ENCODE data around the gene ADAMTSL3.
"Not testable (repeated sequence)": the region's sequence is repeated elsewhere in the genome, so short reads cannot be mapped to it uniquely, and the experiment has no call there.

The ADAMTSL3 gene

DNA sequence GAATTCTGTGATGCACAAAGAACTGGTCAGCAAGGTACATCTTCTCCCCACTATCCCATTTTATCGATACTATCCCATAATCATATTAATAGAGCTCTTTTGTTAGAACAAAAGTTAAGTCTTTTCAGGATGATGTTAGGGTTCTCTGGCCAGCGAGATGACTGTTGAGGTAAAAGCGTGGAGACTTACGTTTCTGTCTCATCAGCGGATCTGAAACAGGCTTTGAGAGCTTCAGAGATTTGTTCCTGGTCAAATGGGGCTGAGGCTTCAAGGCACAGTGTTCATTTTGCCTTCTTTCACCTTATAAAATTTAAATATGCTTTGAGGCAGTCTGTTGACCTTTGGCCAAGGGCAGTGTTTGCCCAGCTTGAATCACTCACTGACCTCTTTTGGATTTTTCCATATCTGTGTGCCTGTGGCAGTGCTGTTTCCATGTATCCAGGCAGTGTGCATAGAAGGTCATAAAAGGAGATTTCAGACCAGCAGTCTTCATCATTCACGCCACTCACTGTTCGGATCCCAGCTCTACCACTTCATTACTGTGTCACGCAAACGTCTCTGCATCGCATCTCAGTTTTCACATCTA, 3.1 kb downstream of the ADAMTSL3 start:
- DNase-seq (ENCODE audit: low read depth): no peak

DNA sequence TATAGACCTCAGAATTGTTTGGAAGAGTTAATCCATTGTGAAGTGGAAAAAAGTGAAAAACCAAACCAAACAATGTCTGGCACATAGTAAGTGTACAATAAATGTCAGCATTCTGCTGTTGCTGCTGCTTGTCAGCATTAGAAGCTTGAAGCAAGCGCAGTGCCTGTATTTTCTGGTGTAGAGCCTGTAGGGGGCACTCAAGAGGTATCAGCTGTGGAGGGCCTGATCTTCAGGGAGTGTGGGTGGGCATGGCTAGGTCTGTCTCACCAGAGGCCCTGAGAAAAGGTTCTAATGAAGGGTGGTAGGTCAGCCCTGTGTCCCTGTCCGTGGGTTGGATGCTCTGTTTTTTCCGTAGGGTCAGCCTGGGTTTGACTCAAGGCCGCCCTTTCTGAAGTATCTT, 3.6 kb downstream of the ADAMTSL3 start:
- DNase-seq (ENCODE audit: low read depth): no peak

DNA sequence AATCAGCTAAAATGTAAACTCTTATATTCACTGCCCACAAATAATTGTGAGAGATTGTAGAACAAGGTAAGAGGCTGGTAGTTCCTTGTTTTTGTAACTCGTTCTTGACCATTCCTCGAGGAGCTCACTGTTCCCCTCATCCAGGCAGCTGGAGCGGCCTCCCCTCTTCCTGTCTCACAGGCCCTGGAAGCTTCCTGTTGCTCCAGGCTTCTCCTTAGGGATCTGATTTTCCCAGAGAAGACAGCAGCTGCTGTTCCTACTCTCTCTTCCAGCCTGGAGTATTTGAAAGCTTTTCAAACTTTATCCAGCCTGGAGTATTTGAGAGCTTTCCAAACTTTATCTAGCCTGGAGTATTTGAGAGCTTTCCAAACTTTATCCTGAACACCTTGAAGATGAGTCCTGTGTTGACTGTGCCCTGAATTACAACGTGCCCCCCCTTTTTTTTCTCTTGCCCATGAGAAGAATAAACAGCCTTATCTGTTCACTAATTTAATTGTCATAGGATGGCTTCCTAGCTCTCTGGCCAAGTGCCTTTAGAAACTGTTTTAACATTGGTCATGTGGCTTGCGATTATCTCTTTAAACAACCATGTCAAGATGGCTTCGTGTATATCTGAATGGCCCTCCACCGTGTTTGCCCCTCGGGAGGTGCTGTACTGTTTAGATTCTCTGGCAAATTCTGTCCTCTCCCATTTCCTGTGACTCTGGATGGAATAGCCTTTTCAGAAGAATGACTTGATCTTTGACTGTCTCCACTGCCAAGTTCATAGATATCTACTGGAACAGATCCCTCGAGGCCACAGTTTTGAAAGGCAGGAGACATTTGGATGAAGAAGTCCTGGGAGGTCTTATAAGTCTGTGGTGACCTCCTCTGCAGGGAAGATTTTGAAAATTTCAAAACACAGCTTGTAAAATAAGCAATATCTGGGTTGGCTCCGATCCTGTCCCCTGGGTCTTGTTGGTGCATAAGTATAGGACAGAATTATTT, 4.8 kb downstream of the ADAMTSL3 start:
- DNase-seq (ENCODE audit: low read depth): no peak

DNA sequence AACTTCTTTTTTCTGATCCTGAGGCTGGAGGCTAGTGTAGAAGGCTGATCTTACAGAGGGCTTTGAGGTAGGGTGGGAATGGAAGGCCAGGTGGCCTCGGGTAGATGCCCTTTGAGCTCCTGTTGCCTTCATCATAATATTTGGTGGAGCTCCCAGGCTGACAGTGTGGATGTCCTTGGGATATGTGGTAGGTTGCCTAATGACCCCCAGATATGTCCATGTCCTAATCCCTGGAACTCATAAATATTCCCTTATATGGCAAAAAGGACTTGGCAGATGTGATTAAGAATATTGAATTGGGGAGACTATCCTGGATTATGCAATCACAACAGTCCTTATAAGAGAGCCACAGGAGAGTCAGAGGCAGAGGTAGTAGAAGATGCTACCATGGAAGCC, 5.5 kb downstream of the ADAMTSL3 start:
- no peak for DNase-seq (ENCODE audit: low read depth)

DNA sequence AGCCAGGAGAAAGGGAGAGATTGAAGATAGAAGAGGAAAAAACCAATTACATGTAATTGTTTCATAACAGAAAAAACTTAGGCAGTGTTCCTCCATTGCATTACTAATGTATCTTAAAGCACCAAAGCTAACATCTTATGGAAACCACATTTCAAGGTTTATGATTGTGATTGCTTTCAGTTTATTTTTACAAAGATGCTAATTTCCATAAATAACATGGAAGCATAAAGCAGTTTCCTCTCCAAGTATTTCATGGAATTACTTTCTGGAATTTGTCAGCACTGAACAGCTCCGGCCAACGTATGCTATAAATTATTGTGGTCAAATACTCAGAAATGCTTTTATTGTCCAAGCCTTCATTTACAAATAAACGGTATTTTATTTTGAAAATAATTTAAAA, 11.6 kb downstream of the ADAMTSL3 start:
- DNase-seq (ENCODE audit: low read depth): no peak

DNA sequence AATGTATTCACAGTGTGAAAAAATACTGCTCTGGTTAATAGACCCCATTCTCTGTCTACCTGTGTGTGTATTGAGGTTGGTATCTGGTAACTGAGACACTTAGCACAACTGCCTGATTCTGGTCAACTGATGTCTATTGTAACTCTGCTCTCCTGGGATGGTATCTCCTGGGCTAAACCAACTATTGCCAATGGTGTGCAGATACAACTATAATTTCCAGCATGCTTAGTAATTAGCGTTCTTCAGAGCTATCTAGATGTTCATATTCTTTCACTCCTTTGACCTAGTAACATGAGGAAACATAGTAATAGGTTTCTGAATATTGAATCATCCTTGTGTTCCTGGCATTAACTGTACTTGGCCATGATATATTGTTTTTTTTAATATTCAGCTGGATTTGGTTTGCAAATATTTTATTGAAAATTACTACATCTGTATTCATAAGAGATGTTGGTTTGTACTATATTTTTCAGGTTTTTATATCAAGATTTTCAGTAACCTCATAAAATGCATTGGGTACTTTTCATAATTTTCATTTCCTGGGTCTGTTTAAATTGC, 16.8 kb downstream of the ADAMTSL3 start:
- DNase-seq (ENCODE audit: low read depth): no peak

DNA sequence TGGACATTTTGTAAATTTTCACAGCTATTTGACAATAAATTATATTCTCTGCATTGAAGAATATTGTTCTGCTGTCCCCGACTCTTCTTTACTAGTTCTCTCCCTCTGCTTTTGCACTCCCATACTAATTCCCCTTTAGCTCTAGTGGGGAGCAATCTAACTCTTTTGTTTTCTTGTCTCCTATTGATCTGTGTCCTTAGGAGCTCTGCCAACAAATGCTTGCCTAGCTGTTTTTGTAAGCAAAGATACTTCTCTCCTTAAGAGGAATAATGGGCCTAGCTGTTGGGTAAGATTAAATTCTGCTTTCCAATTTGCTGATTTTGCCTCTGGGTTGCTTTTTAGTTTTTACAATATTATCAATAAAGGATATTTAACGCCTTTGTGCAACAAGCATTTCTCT, 17.7 kb downstream of the ADAMTSL3 start:
- DNase-seq (ENCODE audit: low read depth): no peak

DNA sequence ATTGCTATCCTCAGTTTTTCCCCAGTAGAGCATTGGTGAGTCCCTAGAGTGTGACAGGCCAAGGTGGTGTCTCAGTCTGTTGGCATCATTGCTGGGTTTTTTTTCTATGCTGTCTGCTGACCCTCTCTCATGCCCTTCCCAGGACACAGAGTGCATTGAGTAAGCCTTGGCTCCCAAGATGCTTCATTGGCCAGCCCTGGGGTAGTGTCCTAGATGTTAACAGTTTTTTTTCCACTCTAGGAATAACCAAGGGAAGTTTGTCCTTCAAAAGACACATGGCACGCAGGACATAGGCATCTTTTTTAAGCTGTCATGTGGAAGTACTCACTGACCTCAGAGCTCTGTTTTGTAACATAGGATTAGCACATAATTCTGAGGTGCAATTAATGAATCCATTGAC, 19.5 kb downstream of the ADAMTSL3 start:
- no peak for DNase-seq (ENCODE audit: low read depth)

DNA sequence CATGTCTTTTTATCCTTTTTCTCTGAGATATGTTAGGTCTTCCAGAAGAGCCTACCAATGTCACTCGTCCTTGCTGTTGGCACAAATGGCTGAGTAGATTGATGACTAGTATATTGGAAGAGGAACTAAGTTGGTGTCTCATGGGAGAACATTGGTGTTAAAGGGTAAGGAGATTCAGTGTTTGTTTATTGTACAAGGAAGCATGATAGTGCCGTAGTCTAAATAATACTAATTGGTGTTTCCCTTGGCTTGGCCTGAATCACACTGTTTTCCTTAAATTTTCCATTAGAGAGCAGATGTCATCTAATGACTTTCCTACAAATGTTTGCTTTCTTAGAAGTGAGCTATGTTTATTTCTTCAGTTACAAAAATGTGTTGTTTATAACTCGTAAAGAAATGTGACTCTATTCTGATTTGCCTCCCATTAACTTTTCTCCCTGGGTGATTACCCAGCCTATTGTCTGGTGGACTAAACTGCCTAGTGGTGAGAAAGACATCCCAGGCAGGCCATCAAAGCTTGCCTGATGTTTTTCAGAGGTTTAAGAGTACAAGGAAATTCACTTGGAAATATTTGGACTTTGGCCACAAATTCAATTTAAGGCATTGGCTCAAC, 28.7 kb downstream of the ADAMTSL3 start:
- DNase-seq (ENCODE audit: low read depth): no peak

DNA sequence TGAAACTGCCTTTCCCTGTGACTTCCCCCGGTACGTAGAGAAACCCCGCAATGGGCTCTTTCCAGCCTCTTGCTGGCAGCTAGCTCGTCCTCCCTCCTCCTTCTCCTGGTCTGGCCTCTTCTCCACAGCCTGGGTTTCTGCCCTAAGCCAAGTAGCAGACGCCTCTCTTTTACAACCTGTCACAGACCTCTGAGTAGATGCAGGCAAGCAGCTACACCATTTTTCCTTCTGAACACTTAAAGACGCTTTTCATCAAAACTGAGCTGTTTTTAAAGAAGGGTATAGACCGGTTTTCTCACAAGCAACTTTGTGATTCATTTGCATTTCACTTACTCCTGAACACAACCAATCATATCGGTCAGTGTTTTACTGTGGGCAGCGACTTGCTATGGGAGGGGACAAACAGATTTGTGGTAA, 32.0 kb downstream of the ADAMTSL3 start:
- no peak for DNase-seq (ENCODE audit: low read depth)

DNA sequence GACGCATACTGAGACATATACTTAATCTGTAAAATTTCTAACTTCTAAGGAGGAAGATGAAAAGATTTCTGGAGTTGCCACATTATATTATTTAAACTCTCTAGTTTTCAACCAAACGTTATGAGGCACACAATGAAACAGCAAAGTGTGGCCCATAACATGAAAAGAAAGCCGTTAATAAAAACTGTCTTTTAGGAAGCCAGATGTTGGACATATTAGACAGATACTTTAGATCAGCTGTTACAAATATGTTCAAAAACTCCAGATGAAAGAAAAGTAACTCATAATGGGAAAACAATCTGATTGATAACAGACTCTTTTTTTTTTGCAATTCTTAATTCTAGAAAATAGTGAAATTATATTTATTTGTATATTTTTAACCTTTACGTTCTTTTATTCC, 34.3 kb downstream of the ADAMTSL3 start:
- DNase-seq (ENCODE audit: low read depth): no peak

DNA sequence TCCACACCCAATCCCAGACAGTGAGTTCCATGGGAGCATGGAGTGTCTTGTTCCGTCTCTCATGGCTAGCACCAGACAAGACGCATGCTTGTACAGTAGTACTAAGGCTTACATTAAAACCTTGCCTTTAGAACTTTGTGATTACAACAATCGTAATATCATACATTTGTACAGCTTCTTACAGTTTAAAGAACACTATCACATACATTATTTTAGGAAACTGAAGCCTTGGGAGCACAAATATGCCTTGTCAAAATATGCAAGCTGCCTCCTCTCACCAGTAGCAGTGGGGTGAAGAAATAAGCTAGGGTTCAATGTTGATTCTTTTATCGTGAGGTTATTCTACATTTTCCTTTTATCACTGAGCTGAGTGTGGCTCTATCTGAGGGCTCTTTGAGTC, 36.8 kb downstream of the ADAMTSL3 start:
- no peak for DNase-seq (ENCODE audit: low read depth)

DNA sequence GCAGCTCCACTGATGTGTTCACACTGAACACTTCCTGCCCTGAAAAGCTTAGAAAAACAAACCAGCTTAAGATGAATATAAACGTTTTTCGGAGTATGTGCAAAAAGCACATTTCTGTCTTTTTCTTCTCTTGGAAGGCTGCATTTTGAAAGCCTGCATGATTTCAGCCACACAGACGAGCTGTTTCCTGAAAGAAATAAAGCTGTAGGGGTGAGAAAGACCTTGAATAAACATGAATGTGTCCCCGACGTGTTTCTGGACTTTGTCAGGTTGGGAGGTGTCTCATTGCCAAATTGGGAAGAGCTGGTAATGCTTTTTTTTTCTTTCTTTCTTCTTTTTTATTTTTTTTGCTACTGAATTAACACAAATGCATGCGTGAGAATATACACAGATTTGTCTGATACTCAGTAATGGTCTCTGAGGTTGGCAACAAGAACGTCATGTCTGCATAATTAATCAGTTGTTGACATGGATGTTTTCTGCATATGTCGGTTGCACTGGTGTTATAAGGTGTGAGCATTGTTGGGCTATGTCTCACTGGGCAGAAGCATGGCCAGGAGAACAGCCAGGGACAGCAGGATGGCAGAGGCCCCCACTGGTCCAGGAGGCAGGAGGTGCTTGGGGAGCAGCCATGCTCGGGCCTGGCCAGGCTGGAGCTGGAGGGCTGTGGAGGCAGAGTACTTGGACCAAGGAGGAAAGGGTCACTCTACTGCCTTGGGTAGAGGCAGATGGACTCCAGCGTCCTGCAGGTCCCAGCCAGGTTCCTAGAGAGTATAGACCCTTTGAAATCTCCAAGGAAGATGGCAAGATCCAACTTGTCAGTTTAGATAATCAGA, 39.0 kb downstream of the ADAMTSL3 start:
- no peak for DNase-seq (ENCODE audit: low read depth)

DNA sequence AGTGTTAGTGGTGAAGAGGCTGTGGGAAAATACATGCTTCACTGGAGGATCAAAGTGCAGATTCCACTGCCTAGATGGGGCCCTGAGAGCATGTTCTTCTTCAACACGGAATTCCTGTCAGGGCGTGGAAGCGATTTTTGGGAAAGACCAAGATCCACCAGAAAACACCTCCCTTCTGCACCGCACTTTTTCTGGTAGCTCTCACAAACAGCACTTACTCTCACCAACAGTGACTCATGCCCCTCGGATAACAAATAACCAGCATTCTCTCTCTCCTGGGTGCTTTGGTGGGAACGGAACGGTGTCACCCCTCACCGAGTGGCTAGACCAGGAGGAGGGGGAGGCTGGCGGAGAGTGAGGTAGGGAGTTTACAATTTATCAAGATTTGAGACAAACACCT, 40.1 kb downstream of the ADAMTSL3 start:
- no peak for DNase-seq (ENCODE audit: low read depth)

DNA sequence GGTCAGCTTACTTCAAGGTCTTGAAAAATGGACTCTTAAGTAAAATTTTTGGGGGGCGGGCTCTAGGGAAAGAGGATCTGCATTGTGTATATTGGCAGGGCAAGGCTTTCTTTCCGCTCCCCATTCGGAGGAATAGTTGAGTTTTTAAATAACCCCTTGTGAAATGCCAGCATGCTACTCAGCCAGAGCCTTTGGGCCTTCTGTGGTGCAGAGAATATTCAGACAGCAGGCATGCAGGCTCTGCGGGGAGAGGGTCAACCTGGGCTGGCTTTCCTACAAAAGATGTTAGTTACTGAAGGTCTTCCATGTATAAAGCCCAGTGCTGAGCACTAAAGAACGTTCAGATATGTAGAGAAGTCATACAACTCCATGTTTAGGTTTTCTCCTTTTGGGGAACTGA, 40.6 kb downstream of the ADAMTSL3 start:
- DNase-seq (ENCODE audit: low read depth): no peak

DNA sequence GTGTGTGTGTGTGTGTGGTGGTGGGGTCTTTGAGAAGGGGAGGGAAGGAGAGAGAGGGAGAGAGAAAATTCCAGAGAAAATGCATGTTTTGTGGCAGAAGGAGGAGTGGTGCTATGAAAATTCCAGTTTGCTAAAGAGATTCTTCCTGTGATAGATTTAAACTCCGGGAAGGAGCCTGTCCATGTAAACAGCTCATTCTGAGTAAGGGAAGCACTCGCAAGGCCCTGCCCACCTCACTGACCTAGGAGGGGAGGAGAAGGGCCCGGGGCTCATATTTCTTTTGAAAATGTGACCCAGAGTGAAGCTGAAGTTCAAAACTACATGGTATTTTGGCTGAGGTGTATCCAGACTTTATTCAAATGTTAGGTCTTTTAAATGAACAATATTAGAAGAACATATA, 41.3 kb downstream of the ADAMTSL3 start:
- no peak for DNase-seq (ENCODE audit: low read depth)

DNA sequence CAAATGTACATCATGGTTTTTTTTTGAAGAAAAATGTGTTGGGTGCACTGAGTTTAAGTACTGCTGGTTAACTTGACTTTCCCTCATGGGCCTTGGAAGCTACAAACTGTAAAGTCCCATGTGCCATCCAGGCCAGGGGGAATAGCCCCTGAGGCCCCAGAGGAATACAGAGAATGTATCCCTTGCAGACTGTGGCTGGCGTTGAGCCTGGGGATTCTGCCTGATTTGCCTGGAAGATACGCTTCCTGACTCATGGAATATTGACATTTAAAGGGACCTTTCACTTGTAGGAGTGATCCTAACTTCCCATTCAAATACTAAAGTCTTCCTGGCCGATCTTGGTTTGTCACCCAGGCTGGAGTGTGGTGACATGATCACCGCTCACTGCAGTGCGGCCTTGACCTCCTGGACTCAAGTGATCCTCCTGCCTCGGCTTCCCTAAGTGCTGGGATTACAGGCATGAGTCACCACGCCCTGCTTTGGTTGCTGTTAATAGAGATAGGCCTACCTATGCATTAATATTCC, 42.0 kb downstream of the ADAMTSL3 start:
- DNase-seq (ENCODE audit: low read depth): no peak

DNA sequence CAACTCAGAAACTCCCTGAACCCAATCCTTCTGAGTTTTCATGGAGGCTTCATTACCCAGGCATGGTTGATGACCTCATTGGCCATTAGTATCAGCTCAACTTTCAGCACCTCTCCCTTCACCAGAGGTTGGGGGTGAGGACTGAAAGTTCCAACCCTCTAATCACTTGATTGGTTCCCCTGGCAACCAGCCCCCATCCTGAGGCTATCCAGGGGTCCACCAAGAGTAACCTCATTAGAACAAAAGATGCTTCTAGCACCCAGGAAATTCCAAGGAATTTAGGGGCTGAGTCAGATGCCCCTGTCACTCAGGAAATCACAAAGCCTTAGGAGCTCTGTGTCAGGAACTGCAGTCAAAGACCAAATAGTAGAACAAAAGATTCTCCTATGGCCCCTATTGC, 43.8 kb downstream of the ADAMTSL3 start:
- DNase-seq (ENCODE audit: low read depth): no peak

DNA sequence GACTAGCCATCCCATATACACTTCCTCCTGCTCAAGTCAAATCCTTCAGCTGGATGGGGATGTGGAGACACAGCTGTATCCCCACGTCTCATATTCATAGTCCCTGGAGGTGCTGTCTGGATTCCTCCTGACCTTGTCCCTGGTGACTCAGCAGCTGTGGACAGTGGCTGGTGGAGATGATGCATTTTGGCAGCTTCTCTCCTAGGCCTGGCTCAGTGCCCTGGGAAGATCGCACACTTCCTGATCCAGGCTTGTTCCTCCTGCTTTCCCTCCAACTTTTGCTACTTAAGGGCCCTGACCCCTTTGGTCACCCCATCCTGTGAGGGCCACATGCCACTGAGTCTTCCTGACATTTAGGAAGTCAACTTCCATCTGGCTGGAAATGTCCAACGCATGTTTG, 44.4 kb downstream of the ADAMTSL3 start:
- no peak for DNase-seq (ENCODE audit: low read depth)

DNA sequence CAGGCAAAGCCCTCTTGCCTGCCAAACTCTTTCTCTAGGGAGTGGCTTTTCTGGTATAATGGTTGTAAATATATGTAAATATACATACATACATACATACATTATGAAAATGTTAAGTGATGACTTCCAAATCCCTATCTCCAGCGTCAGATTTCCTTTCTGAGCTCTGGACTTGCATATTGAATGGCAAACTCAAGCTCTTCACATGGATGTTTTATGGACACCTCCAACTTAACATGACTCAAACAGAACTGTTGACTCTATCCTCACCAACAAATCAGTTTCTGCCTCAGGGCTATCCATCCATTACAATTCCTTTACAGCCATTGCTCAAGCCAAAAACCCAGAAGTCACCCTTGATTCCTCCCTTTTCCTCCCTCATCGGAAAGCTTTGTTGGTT, 45.1 kb downstream of the ADAMTSL3 start:
- no peak for DNase-seq (ENCODE audit: low read depth)

DNA sequence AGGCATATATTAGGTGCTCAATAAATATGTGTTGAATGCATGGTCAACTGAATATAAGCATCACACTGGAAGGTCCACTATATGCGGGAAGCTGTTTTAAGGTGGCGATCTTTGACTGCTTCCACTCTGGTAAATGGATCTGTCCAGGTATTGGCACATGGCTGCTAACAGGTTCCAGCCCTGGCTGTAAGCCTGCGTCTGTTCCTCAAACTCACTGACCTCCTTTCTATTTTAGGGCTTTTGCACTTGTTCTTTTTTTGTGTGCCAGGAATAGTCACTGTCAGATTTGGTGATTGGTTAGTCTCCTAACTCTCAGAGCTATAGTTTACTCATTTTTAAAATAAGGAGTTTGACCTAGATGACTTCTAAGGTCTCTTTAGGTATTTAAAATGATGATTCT, 46.2 kb downstream of the ADAMTSL3 start:
- no peak for DNase-seq (ENCODE audit: low read depth)

DNA sequence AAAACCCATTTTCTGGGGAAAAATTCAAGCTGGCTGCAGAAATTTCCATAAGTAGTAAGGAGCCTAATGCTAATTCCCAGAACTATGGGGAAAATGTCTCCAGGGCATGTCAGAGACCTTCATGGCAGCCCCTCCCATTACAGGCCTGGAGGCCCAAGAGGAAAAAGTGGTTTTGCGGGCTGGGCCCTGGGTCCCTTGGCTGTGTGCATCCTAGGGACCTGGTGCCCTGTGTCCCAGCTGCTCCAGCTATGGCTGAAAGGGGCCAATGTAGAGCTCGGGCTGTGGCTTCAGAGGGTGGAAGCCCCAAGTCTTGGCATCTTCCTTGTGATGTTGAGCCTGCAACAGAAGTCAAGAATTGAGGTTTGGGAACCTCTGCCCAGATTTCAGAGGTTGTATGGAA, 48.4 kb downstream of the ADAMTSL3 start:
- DNase-seq (ENCODE audit: low read depth): not testable (repeated sequence)
